Epidermal melanocyte (primary cell): ENCODE measurements around the gene SLC1A6.
"Not testable (repeated sequence)": the region's sequence is repeated elsewhere in the genome, so short reads cannot be mapped to it uniquely, and the experiment has no call there.

ENCODE experiments used
- DNase-seq: peaks from one replicate; pipeline ENCODE4 v3.0.0; 2011; ENCODE audit warnings: low spot score; ENCODE audit not compliant: insufficient read length

SLC1A6 gene

GRCh38 chr19:14979476-14980255 is at the start of gene SLC1A6:
SLC1A6 (minus strand) TSS chr19:14979864; CDS start chr19:14972910, 6,954 bp downstream.
- DNase-seq = no peak

DNA sequence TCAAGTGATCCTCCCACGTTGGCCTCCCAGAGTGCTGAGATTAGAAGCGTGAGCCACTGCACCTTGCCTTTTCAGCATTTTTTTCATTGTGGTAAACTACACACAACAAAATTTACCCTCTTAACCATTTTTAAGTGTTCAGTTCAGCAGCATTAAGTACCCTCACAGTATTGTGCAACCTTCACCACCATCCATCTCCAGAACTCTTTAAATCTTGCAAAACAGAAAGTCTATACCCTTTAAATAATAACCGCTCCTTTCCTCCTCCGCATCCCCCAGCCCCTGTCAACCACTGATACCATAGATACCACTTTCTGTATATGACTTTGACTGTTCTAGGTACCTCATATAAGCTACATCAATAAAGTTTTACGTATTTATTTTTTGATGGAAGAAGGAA is 48.8 kb upstream of the SLC1A6 start:
- DNase-seq = no peak

- DNase-seq = no peak
Observed at GRCh38 chr19:15025217-15025616, 45.6 kb upstream of the SLC1A6 start.

DNA sequence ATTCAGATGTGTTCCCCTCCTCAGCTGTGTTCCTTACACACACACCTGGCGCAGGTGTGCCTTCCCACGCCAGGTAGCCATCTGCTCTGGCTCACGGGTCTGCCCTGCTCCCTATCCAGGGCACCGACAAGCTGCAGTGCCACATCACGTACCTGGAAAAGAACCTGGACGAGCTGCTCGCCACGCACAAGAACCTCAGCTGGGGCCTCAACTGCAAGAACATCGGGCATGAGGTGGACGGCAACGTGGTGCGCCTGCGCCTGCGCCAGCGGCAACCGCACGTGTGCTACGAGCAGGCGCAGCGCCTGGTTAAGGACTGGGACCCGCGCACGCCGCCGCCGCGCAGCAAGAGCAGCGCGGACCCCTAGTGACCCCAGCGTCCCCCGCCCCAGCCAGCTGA is 43.1 kb upstream of the SLC1A6 start:
- no peak for DNase-seq

GRCh38 chr19:15021286-15022007 is 41.8 kb upstream of the SLC1A6 start:
- DNase-seq = no peak

DNA sequence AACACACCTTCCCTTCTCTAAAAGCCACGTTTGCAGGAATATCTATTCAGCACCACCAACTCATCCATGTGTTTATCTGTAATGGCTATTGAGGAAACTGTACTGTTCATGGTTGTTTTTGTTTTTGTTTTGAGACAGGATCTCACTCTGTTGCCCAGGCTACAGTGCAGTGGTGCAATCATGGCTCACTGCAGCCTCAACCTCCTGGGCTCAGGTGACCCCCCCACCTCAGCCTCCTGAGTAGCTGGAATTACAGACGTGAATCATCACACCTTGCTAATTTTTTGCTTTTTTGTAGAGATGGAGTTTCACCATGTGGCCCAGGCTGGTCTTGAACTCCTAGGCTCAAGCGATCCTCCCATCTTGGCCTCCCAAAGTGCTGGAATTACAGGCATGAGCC is 39.2 kb upstream of the SLC1A6 start:
- DNase-seq = not testable (repeated sequence)

GRCh38 chr19:15015946-15016542 is 36.4 kb upstream of the SLC1A6 start:
- no peak for DNase-seq

- no peak for DNase-seq
Observed at GRCh38 chr19:15014579-15014978, 34.9 kb upstream of the SLC1A6 start.

- DNase-seq = no peak
Observed at GRCh38 chr19:15010501-15011300, 31.0 kb upstream of the SLC1A6 start.

DNA sequence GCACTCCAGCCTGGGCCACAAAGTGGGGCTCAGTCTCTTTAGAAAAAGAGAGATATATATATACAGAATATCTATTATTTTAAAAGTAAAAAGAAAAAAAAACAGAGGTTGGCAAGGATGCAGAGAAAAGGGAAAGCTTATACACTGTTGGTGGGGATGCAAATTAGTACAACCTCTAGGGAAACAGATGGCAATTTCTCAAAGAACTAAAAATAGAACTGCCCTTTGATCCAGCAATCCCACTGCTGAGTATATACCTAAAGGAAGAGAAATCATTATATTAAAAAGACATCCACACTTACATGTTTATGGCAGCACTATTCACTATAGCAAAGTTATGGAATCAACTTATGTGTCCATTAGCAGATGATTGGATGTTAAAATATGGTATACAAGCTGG is 28.6 kb upstream of the SLC1A6 start:
- no peak for DNase-seq

DNA sequence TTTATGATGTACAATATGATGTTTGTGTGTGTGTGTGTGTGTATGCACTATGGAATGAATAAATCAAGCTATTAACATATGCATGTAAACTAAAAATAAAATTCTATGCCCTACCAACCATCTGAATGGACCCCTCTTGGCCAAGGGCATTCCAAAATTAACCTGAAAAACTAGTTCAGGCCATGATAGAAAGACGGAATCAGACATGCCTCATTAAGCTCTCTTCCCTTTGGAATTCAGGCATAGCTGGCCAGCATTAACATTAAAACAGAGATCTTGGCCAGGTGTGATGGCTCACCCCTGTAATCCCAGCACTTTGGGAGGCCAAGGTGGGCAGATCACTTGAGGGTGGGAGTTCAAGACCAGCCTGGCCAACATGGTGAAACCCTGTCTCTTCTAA is 18.3 kb upstream of the SLC1A6 start:
- no peak for DNase-seq

GRCh38 chr19:14992780-14993179 is 13.1 kb upstream of the SLC1A6 start:
- DNase-seq = no peak

GRCh38 chr19:14985133-14985532 is 5.5 kb upstream of the SLC1A6 start:
- no peak for DNase-seq

GRCh38 chr19:14978161-14978776 is 1.4 kb downstream of the SLC1A6 start:
- no peak for DNase-seq

GRCh38 chr19:14977128-14977527 is 2.5 kb downstream of the SLC1A6 start:
- DNase-seq = no peak

- DNase-seq = no peak
Observed at GRCh38 chr19:14974488-14974887, 5.2 kb downstream of the SLC1A6 start.

GRCh38 chr19:14972676-14973075 is 7.0 kb downstream of the SLC1A6 start:
- no peak for DNase-seq

- DNase-seq = no peak
Observed at GRCh38 chr19:14971474-14971873, 8.2 kb downstream of the SLC1A6 start.

DNA sequence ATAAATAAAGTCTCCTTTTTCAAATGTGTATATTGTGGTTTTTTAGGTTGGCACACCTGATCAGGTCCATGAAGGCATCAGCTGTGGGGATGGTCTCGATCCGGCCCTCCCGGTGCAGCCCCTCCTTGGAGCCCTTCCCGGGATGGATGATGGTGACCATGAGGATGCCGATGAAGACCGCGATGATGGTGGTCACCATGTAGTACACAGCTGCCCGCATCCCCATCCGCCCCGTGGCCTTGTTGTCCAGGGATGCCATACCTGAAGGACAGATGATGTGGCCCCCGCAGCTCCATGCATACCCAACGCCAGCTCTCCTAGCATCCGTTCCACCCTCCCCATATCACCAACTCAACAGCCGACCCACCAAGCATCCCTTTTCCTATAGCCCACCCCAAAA is 11.4 kb downstream of the SLC1A6 start:
- no peak for DNase-seq

DNA sequence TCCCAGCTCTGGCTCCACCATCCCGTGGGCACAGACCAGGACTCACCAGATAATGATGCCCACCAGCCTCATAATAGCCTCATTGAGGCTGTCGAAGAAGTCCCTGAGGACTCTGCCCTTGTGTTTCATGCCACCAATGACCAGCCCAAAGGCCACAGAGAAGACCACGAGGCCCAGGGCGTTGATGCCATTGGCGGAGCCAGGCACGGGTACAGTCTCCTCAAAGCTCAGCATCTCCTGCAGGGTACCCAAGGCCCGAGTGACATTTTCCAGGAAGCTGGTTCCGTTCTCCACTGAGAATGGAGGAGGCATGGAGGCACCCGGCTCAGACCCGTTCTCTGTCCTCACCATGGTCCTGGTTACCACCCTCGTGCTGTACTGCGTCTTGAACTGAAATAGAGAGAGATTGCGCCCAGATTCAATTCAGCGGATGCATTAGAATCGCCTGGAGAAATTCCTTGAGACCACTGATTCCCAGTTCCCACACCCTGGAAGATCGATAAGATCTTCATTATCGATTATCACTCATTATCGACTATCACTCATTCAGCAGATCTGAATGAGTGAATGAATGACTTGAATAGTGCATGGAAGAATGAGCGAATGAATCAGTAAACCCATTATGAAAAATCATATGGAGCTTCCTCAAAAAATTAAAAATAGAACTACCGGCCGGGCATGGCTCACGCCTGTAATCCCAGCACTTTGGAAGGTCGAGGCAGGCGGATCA is 17.5 kb downstream of the SLC1A6 start:
- no peak for DNase-seq

GRCh38 chr19:14959263-14959662 is 20.4 kb downstream of the SLC1A6 start:
- no peak for DNase-seq
